Kidney epithelial cell (primary cell): ENCODE results near the gene STAP1. TPM values are rescaled to one million over a fixed set of nuclear protein-coding genes. Genes with fewer than 3 reads are reported as not detected.
"Not testable (repeated sequence)": the region's sequence is repeated elsewhere in the genome, so short reads cannot be mapped to it uniquely, and the experiment has no call there.

Source experiments
- DNase-seq: peaks from one replicate; pipeline ENCODE4 v3.0.0-alpha.2; 2010; ENCODE audit warnings: low read depth
- H3K27me3 ChIP-seq: 2 replicates; pipeline ENCODE4 v1.6.0; 2011; ENCODE audit warnings: low read length; ENCODE audit not compliant: control insufficient read depth, insufficient read depth
- H3K36me3 ChIP-seq: 2 replicates; pipeline ENCODE4 v1.5.1; 2011; ENCODE audit warnings: low read length; ENCODE audit not compliant: control insufficient read depth, insufficient read depth
- H3K4me3 ChIP-seq: 2 replicates; pipeline ENCODE4 v1.5.1; 2011; ENCODE audit warnings: low read depth, mild to moderate bottlenecking, control low read depth, low read length
- total RNA-seq: library from RNA; depleted of rRNA; stranded (reverse); fragments of >200 nt; gene quantifications from 2 replicates; pipeline ENCODE4 v1.2.3, GENCODE V29; 2015
- TF ChIP-seq, protein P1 (sequence below): IDR thresholded peaks from 2 replicates; pipeline ENCODE4 v1.5.1; 2011; ENCODE audit warnings: mild to moderate bottlenecking, moderate library complexity, low read length, control low read depth, inconsistent platforms; ENCODE audit not compliant: insufficient read depth, poor library complexity, severe bottlenecking

STAP1 gene, protein sequence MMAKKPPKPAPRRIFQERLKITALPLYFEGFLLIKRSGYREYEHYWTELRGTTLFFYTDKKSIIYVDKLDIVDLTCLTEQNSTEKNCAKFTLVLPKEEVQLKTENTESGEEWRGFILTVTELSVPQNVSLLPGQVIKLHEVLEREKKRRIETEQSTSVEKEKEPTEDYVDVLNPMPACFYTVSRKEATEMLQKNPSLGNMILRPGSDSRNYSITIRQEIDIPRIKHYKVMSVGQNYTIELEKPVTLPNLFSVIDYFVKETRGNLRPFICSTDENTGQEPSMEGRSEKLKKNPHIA
- not detected in 2 replicates for total RNA-seq

- H3K4me3 ChIP-seq: no peak within 1 kb of the TSS
- no peaks in the 10 kb centered on the region for H3K36me3 ChIP-seq
- DNase-seq: no peak
- TF ChIP-seq, protein P1, sequence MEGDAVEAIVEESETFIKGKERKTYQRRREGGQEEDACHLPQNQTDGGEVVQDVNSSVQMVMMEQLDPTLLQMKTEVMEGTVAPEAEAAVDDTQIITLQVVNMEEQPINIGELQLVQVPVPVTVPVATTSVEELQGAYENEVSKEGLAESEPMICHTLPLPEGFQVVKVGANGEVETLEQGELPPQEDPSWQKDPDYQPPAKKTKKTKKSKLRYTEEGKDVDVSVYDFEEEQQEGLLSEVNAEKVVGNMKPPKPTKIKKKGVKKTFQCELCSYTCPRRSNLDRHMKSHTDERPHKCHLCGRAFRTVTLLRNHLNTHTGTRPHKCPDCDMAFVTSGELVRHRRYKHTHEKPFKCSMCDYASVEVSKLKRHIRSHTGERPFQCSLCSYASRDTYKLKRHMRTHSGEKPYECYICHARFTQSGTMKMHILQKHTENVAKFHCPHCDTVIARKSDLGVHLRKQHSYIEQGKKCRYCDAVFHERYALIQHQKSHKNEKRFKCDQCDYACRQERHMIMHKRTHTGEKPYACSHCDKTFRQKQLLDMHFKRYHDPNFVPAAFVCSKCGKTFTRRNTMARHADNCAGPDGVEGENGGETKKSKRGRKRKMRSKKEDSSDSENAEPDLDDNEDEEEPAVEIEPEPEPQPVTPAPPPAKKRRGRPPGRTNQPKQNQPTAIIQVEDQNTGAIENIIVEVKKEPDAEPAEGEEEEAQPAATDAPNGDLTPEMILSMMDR: no peak
- no peaks in the 10 kb centered on the region for H3K27me3 ChIP-seq
Observed at GRCh38 chr4:67558493-67558892, at the start of gene STAP1. Gene STAP1 (plus strand): TSS chr4:67558727. CDS start chr4:67558810, 83 bp downstream.

GRCh38 chr4:67512501-67512900, 46.0 kb upstream of the STAP1 start:
- Histone ChIP-seq H3K4me3 (no peak overlapping the region), H3K27me3 (no peaks in the 10 kb centered on the region), H3K36me3 (no peaks in the 10 kb centered on the region)
- TF ChIP-seq, protein P1: no peak
- no peak for DNase-seq

GRCh38 chr4:67520141-67520540, 38.4 kb upstream of the STAP1 start:
- TF ChIP-seq, protein P1: no peak
- H3K27me3 ChIP-seq: no peaks in the 10 kb centered on the region
- H3K4me3 ChIP-seq: no peak overlapping the region

DNA sequence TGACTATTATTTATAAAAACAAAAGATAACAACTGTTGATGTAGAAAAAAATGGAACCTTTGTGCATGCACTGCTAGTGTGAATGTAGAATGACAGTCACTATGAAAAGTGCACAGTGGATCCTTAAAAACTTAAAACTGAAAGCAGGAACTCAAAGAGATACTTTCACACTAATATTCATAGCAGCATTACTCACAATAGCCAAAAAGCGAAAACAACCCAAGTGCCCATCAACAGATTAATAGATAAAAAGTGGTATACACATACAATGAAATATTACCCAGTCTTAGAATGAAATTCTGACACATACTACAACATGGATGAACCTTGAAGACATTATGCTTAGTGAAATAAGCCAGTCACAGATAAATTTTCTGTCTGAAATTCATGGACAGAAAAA, 37.0 kb upstream of the STAP1 start:
- H3K27me3 ChIP-seq: no peaks in the 10 kb centered on the region
- DNase-seq: no peak
- TF ChIP-seq, protein P1: no peak
- no peaks in the 10 kb centered on the region for H3K36me3 ChIP-seq
- H3K4me3 ChIP-seq: no peak overlapping the region

More at GRCh38 chr4:67520141-67520540, 38.4 kb upstream of the STAP1 start:
- H3K36me3 ChIP-seq: no peaks in the 10 kb centered on the region
- no peak for DNase-seq

DNA sequence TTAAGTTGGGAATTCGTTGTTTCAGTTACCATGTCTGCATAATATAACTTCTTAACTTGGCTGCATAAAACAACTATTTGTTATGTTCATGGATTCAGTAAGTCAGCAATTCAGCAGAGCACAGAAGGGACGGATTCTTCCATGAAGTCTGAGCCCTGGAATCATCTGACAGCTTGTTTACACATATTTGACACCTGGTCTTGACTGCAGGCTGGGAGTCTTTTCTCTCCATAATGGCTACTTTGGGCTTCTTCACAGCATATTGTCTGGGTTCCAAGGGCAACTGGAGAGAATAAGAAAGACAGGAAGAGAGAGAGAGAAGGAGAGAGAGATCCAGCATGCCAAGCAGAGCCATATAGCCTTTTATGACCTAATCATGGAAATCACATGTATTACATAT, 36.3 kb upstream of the STAP1 start:
- TF ChIP-seq, protein P1: no peak
- H3K27me3 ChIP-seq: no peaks in the 10 kb centered on the region
- DNase-seq: no peak
- H3K36me3 ChIP-seq: no peaks in the 10 kb centered on the region
- H3K4me3 ChIP-seq: no peak overlapping the region

DNA sequence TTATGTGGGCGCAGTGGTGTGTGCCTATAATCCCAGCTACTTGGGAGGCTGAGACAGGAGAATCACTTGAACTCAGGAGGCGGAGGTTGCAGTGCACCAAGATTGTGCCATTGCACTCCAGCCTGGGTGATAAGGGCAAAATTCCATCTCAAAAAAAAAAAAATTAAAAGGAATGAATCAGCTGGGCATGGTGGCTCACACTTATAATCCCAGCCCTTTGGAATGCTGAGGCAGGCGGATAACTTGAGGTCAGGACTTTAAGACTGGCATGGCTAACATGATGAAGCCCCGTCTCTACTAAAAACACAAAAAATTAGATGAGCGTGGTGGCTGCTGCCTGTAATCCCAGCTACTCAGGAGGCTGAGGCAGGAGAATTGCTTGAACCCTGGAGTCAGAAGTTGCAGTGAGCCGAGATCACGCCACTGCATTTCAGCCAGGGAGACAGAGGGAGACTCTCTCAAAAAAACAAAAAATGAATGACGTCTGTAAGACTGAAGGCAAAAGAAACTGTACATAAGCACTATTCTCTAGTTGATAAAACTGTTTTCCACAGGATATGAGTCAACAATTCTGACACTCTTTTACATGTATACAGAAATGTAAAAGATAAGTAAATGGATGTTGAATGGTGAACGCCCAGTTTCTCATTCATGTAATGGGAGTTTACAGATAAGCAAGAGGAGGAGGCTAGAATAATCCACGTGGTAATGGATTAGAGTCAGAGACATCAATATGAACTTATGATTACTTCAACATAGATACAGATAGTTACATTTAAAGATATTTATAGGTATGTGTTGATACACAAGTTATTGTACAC, 35.5 kb upstream of the STAP1 start:
- TF ChIP-seq, protein P1: no peak
- H3K36me3 ChIP-seq: no peaks in the 10 kb centered on the region
- no peaks in the 10 kb centered on the region for H3K27me3 ChIP-seq
- no peak overlapping the region for H3K4me3 ChIP-seq
- no peak for DNase-seq

GRCh38 chr4:67524140-67524539, 34.4 kb upstream of the STAP1 start:
- H3K27me3 ChIP-seq, DNase-seq, H3K36me3 ChIP-seq, H3K4me3 ChIP-seq: not testable (repeated sequence)
